ENCODE results near the gene VASP.

VASP gene

DNA sequence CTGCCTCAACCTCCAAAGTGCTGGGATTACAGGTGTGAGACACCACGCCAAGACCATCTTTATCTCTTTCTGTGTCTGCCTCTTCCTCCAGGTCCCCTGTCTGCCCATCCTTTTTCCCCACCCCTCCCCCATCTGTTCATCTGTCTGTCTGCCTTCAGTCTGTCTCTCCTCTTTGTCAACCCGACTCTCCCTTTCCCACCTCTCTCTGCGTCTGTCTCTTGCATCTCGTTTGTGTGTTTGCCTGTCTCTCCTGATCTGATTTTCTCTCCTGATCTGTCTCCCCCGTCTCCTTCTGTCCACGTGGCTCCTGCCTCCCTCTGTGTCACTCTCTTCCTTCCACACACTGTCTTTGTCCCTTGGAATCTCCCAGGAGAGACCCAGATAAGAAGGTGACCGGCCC, 10.0 kb downstream of the VASP start:
- DNase-seq = no peak

DNA sequence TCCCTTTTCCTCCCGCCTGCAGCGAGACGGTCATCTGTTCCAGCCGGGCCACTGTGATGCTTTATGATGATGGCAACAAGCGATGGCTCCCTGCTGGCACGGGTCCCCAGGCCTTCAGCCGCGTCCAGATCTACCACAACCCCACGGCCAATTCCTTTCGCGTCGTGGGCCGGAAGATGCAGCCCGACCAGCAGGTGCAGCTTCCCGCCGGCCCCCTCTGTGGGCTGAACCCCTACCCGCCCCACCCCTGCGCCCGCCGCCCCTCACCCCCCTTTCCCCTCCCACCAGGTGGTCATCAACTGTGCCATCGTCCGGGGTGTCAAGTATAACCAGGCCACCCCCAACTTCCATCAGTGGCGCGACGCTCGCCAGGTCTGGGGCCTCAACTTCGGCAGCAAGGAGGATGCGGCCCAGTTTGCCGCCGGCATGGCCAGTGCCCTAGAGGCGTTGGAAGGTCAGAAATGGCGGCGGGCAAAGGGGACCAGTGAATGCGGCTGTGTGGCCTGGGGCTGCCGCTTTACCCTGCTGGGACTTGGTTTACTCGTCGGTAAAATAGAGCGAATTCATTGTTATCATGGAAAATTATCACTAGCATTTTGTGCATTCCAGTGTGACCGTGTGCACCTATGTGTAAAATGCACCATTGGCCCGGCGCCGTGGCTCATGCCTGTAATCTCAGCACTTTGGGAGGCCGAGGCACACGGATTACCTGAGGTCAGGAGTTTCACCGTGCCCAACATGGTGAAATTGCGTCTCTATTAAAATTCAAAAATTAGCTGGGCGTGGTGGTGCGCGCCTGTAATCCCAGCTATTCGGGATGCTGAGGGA, 10.6 kb downstream of the VASP start:
- no peak for DNase-seq

GRCh38 chr19:45518469-45518826, 11.2 kb downstream of the VASP start:
- no peak for DNase-seq

GRCh38 chr19:45522010-45522941, 15.0 kb downstream of the VASP start:
- DNase-seq = no peak

- peak; percentile 77 for DNase-seq
These were observed 16.5 kb downstream of the VASP start for GRCh38 chr19:45523642-45524256.

- DNase-seq = no peak
These were observed 17.4 kb downstream of the VASP start for GRCh38 chr19:45524575-45525129.

DNA sequence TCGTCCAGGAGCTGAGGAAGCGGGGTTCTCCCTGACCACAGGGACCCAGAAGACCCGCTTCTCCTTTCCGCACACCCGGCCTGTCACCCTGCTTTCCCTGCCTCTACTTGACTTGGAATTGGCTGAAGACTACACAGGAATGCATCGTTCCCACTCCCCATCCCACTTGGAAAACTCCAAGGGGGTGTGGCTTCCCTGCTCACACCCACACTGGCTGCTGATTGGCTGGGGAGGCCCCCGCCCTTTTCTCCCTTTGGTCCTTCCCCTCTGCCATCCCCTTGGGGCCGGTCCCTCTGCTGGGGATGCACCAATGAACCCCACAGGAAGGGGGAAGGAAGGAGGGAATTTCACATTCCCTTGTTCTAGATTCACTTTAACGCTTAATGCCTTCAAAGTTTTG, 18.9 kb downstream of the VASP start:
- no peak for DNase-seq

GRCh38 chr19:45526971-45527370, 19.7 kb downstream of the VASP start:
- DNase-seq = no peak

GRCh38 chr19:45527731-45528130, 20.5 kb downstream of the VASP start:
- DNase-seq = no peak

- DNase-seq = no peak
These were observed 21.0 kb downstream of the VASP start for GRCh38 chr19:45528149-45528743.

GRCh38 chr19:45528744-45529419, 21.6 kb downstream of the VASP start:
- peak; percentile 36 for DNase-seq

DNA sequence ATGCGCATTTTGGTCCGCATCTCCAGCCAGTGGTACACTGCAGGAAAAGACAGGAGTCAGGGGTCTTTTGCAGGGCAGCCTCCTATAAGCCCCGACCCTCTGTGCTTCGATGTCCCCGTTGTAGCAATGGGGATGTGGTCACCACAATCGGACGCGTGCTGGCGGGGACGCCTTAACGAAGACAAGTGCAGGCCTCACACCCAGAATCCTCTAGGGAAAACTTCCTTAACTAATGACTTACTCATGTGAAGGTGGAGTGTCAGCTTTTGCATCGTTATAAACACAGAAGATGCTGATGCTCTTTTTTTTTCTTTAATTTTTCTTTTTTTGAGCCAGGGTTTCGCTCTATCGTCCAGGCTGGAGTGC, 22.1 kb downstream of the VASP start:
- DNase-seq = no peak

- DNase-seq = no peak
These were observed 24.1 kb downstream of the VASP start for GRCh38 chr19:45531349-45531748.

GRCh38 chr19:45539459-45539858, 32.2 kb downstream of the VASP start:
- no peak for DNase-seq

GRCh38 chr19:45542234-45542668, 35.0 kb downstream of the VASP start:
- DNase-seq = no peak

GRCh38 chr19:45547211-45547770, 40.0 kb downstream of the VASP start:
- no peak for DNase-seq

DNA sequence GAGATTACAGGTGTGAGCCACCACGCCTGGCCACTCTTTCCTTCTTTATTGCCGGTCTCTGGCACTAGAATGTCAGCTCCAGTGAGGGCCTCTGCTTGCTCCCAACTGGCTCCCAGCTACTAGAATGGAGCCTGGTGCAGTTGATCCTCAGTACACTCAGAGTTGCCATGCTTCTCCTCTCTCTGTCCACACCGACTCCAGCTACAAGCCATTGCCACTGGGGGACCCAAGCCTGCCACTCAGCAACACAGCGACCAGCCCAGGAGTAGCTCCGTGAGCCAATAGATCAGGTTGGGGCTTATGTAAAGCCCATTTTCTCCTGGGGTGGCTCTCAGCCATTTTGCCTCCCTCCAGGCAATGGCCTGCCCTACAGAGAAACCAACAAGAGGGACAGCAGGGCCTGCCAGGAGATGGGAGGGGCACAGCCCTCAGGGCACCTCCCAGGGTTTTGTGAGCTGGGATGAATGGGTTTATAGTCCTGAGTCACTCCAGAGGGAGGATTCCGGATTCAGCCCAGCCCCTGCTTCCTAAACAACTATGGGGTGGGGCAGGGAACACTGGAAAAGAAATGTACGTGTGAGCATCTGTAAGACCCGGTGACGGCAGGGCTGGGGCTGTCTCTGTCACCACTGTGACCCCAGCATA, 40.8 kb downstream of the VASP start:
- no peak for DNase-seq

GRCh38 chr19:45553464-45553863, 46.2 kb downstream of the VASP start:
- DNase-seq = no peak

DNA sequence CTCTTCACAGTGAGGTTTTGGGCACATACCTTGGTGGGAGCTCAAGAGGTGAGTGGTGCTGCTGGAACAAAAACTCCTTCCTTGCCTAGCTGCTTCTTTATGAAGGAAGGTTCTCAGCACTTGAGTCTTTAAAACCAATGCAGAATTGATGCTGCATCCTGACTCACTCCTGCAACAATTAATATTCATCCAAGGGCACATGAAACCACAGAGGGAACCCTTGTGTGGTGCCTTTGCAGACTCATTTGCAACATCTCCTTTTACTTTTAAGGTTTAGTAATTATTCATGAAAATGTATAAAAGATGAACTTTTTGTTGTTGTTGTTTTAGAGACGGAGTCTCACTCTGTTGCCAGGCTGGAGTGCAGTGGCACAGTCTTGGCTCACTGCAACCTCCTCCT, 47.2 kb downstream of the VASP start:
- DNase-seq = no peak

DNA sequence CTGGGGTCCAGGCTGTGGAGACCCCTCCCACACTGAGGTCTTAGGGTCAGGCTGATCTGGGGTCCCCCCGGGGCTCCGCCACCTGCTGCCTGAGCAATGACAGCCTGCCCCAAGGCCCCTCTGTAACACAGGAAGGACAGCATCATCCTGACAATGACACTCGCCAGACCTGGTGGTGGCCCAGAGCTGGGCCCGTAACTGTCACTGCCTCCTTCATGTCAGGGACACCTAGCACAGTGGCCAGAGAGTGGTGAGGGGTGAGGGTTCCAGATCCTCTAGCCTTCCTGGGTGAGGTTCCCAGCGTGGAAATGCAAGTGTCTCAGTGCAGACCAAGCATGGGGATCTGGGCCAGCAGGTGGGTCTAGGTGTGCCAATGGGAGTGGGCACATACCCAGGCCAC, 49.6 kb downstream of the VASP start:
- DNase-seq = no peak

GRCh38 chr19:45558399-45558878, 51.2 kb downstream of the VASP start:
- DNase-seq = peak; percentile 69

Measured in stimulated activated CD4-positive, alpha-beta T cell treated with anti-CD3 and anti-CD28 coated beads, Interleukin-15, amount 100 ng/mL, for 24 hours (primary cell).